AG04449 (cell line): ENCODE results near the gene DESI2.

Experiments used
- CTCF ChIA-PET: fragments of 350-600 bp; formaldehyde crosslinking; extraction: SDS; loops from one replicate; lab custom pipeline; 2021; ENCODE audit warnings: antibody characterized with exemption; lab: Yijun Ruan, JAX
- POLR2A ChIA-PET: fragments of 400-600, 350-600 bp; formaldehyde crosslinking; extraction: SDS; loops from one replicate; lab custom pipeline; 2020; ENCODE audit warnings: antibody characterized with exemption, inconsistent platforms; lab: Yijun Ruan, JAX
- DNase-seq: peaks from one replicate; pipeline ENCODE4 v3.0.0-alpha.2; 2010; ENCODE audit warnings: low read depth, low spot score
- H3K4me3 ChIP-seq: 2 replicates; pipeline ENCODE4 v1.5.1; 2011; ENCODE audit warnings: low read depth, mild to moderate bottlenecking, control low read depth, low read length
- TF ChIP-seq, protein P1 (sequence below): IDR thresholded peaks from one replicate; pipeline ENCODE4 v1.5.1; 2011; ENCODE audit warnings: mild to moderate bottlenecking, moderate library complexity, low read length, control low read depth, inconsistent platforms; ENCODE audit not compliant: insufficient read depth; ENCODE audit errors: missing control alignments

The DESI2 gene

DNA sequence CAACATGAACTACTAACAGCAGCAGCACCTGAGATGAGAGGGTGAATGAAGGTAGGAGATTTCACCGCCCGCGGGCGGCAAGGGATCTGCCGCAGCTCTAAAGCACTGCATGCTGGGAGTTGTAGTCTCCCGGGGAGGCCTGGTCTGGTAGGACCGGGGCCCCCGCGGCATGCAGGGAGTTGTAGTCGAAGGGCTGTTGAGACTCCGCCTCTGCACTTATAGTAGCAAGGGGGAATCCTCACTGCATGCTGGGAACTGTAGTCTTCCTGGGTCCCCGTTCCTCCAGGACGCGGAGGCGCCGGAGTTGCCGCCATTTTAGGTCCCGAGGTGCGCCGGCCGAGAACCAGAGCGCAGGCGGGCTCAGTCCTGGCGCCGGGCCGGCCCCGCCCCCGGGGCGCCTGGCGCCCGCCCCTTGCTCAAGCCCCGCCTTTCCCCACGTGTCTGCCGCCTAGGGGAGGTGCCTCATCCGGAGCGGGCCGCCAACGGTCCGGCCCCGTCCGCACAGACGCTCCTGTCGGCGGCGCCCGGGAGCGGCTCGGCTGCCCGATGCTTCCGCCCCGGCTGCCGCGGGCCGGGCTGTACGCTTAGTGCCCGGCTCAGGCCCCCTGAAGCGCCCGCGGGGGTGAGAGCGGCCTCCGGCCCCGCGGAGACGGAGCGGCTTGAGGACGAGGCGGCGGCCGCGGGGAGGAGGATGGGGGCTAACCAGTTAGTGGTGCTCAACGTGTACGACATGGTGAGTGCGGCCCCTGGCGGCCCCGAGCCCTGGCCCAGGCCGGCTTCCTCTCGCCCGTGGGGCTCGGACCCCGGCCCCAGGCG lies at the start of gene DESI2:
DESI2 (plus strand) TSS at position 504 of the 816 bp plus-strand sequence; CDS start at position 692, 188 bp downstream.
- POLR2A ChIA-PET = no interaction called here
- peak; percentile 96 for DNase-seq
- TF ChIP-seq, protein P1, sequence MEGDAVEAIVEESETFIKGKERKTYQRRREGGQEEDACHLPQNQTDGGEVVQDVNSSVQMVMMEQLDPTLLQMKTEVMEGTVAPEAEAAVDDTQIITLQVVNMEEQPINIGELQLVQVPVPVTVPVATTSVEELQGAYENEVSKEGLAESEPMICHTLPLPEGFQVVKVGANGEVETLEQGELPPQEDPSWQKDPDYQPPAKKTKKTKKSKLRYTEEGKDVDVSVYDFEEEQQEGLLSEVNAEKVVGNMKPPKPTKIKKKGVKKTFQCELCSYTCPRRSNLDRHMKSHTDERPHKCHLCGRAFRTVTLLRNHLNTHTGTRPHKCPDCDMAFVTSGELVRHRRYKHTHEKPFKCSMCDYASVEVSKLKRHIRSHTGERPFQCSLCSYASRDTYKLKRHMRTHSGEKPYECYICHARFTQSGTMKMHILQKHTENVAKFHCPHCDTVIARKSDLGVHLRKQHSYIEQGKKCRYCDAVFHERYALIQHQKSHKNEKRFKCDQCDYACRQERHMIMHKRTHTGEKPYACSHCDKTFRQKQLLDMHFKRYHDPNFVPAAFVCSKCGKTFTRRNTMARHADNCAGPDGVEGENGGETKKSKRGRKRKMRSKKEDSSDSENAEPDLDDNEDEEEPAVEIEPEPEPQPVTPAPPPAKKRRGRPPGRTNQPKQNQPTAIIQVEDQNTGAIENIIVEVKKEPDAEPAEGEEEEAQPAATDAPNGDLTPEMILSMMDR = peak; percentile 66
- peak within 1 kb of the TSS; percentile 90 for H3K4me3 ChIP-seq
- CTCF ChIA-PET = interaction anchor here (0.7 to 3.9 kb wide), 10 partner anchors 11 to 145 kb away, joined by 3 to 20 read pairs (median 4); no protein-coding TSS in a partner anchor

DNA sequence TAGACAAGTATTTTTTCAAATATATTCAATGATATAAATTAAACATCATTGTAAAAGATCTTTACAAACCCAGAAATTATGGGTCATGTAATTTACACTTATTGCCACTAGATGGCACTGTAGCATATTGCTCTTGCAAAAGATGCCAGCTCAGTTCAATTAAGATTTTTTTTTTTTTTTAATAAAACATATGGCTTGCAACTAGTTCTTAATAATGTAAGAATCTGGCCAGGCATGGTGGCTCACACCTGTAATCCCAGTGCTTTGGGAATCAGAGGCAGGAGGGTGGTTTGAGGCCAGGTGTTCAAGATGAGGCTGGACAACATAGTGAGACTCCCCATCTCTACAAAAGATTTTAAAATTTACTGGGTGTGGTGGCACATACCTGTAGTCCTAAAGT lies 49.4 kb upstream of the DESI2 start:
- POLR2A ChIA-PET = interaction anchor here (0.6 kb wide), 1 partner anchor 61 kb away, joined by 3 read pairs; no protein-coding TSS in a partner anchor
- DNase-seq = no peak
- TF ChIP-seq, protein P1 = peak; percentile 20
- no peak overlapping the region for H3K4me3 ChIP-seq
- CTCF ChIA-PET = interaction anchor here (0.8 to 5.5 kb wide), 34 partner anchors 9 to 439 kb away, joined by 3 to 264 read pairs (median 4); partner anchors contain the start of genes COX20 and DESI2

DNA sequence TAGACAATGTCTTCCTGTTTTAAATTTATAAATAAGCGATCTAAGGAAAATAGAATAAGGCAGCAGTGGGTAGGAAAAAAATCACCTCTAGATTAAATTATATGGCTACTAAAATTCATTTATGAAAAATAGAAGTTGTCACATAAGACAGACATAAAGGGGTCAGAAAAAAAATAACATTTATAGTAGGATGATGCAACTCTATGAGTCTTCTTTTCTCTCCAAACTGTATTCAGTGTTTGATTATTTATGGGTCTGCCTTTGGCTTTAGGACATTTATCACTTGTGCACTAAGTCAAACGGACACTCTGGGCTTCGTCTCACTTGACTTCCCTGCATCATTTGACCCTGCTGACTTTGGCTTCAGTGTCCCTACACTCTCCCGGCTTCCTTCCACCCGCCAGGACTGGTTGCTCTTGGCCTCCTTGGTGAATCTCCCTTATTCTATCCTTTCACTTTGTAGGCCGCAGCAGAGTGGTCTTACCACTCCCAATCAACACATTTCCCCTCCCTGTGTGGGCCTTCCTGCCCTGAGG lies 47.0 kb upstream of the DESI2 start:
- no peak overlapping the region for H3K4me3 ChIP-seq
- TF ChIP-seq, protein P1 = no peak
- POLR2A ChIA-PET = no interaction called here
- CTCF ChIA-PET = interaction anchor here (0.8 to 5.5 kb wide), 10 partner anchors 11 to 438 kb away, joined by 3 to 264 read pairs (median 17); partner anchors contain the start of gene COX20
- DNase-seq = no peak

DNA sequence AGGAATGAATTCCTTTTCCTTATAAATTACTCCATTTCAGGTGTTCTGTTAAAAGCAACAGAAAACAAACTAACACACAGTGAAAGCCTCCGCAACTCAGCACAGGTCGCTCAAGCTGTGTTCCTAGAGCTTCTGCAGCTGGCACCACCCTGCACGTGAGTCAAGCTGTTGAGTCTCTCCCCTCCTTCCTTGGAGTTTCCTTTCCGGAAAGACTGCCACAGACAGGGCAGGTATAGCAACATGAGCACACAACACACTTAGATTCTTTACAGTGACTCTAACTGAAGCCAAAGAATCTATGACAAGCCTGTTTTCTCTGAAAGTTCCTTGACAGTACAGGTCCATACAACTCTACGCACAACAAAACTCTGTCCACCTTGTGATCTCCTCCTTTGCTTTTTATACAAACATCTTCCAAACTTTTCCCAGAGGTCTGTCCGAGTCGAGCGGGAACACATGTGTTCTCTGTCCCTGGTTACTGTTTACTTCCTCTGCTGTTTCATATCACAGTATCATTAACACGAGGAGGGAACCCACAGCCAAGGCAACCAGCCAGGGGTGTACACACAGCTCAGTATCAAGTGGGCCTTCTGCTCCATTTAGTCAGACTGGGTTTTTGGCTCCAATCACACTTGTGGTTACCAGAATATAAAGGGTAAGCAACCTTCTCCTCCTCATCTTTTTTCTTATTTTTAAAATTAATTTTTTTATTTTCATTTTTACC lies 38.7 kb upstream of the DESI2 start:
- TF ChIP-seq, protein P1 = no peak
- ChIA-PET CTCF (interaction anchor here (1.4 to 5.8 kb wide), 2 partner anchors 10 to 183 kb away, joined by 6 to 37 read pairs; no protein-coding TSS in a partner anchor), POLR2A (interaction anchor here (0.6 kb wide), 1 partner anchor 14 kb away, joined by 3 read pairs; no protein-coding TSS in a partner anchor)
- H3K4me3 ChIP-seq = no peak overlapping the region
- no peak for DNase-seq

DNA sequence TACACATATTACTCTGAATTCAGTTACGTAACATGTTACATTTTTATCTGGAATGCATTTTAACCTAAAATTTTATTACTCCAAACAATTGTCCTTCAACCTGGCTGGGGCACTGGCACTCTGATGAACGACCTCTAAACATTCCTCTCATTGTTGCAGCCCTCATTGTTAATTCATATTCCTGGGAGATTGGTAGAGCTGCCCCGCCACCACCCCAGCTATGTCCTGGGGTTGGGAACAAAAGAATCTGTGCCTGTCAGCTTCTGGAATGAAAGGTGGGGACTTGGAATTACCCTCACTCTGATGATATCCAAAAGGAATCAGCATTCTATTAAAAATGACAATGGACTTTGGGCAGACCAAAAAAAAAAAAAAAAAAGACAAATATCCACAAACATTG lies 38.0 kb upstream of the DESI2 start:
- no peak for DNase-seq
- H3K4me3 ChIP-seq = no peak overlapping the region
- CTCF ChIA-PET = interaction anchor here (1.3 to 5.8 kb wide), 3 partner anchors 11 to 187 kb away, joined by 3 to 37 read pairs (median 6); no protein-coding TSS in a partner anchor
- TF ChIP-seq, protein P1 = no peak
- POLR2A ChIA-PET = no interaction called here
